GM13976 (cell line): ENCODE data around the gene ACR.
"Not testable (repeated sequence)": the region's sequence is repeated elsewhere in the genome, so short reads cannot be mapped to it uniquely, and the experiment has no call there.

Experiments used
- DNase-seq: peaks from one replicate; pipeline ENCODE4 v3.0.0; 2012; ENCODE audit warnings: low spot score
- CTCF ChIP-seq: IDR thresholded peaks from 2 replicates; pipeline ENCODE4 v1.5.1; 2012; ENCODE audit warnings: borderline replicate concordance, mild to moderate bottlenecking; ENCODE audit not compliant: insufficient read depth; ENCODE audit errors: extremely low read depth, missing control alignments, control extremely low read depth
- in situ Hi-C: fragments of 300-500 bp; cut with MboI; formaldehyde crosslinking; loops from one replicate; pipeline ENCODE4 v1.12.0; 2022; ENCODE audit warnings: low sequenced_read_pairs, mixed read lengths, inconsistent platforms; ENCODE audit not compliant: unreplicated experiment

The ACR gene

DNA sequence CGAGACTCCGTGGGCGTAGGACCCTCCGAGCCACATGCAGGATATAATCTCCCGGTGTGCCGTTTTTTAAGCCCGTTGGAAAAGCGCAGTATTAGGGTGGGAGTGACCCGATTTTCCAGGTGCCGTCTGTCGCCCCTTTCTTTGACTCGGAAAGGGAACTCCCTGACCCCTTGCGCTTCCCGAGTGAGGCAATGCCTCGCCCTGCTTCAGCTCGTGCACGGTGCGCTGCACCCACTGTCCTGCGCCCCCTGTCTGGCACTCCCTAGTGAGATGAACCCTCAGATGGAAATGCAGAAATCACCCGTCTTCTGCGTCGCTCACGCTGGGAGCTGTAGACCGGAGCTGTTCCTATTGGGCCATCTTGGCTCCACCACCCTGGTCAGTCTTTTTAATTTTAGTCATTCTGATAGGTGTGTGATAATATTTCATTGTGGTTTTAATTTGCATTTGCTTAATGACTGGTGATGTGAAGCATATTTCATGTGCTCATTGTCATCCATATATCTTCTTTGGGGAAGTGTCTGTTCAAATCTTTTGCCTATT is 19.0 kb downstream of the ACR start:
- DNase-seq, in situ Hi-C loops: not testable (repeated sequence)

GRCh38 chr22:50759597-50760341 is 21.8 kb downstream of the ACR start:
- in situ Hi-C loops = not testable (repeated sequence)

DNA sequence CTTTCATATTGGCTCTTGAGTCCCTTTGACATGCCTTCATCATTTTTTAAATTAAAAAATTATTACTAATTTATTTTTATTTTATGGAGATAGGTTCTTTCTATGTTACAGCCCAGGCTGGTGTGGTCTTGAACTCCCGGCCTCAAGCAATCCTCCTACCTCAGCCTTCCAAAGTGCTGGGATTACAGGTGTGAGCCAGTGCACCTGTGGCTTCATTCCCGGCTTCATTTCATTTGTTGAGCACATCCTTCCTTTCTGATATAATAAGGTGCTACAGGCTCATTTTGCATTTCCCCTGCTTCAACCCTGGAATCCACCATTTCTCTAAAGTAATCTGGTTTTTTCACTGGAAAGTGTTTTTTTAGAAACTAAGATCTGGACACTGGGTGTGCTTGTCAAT is 23.8 kb downstream of the ACR start:
- in situ Hi-C loops, DNase-seq: not testable (repeated sequence)

More at GRCh38 chr22:50759597-50760341, 21.8 kb downstream of the ACR start:
- DNase-seq = not testable (repeated sequence)

DNA sequence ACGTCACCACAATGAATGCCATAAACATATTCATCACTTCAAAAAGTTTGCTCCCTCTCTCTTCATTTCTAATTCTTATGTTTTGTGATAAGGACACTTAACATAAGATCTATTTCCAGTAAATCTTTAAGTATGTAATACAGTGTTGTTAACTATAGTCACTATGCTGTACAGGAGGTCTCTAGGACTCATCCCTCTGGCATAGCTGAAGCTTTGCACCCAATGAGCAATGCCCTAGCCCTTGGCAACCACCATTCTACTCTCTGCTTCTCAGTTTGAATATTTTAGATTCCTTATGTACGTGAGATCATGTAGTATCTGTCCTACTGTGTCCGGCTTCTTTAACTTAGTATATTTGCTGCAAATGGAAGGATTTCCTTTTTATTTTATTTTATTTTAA is 26.3 kb downstream of the ACR start:
- in situ Hi-C loops, DNase-seq: not testable (repeated sequence)

- in situ Hi-C loops = not testable (repeated sequence)
- peak; percentile 16 for DNase-seq
- TF ChIP-seq CTCF = peak; percentile 14
Measured at GRCh38 chr22:50775132-50775531, 37.1 kb downstream of the ACR start.

GRCh38 chr22:50777631-50778030 is 39.6 kb downstream of the ACR start:
- DNase-seq, in situ Hi-C loops: not testable (repeated sequence)

DNA sequence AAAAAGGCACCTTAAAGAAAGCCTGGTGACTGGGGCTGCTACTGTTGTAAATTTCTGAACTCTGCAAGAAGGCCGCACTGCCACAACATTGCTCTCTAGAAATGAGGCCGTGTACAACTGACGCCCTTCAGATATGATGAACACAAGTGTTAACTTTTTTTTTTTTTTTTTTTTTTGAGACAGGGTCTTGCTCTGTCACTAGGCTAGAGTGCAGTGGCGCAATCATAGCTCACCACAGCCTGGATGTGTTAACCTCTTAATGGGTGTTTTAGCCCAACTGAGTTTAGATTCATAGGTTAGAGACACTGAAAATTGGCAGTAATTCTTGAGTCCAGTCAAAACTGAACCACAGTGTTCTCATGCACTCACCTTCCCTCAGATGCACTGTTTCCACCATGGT is 42.2 kb downstream of the ACR start:
- not testable (repeated sequence) for DNase-seq

DNA sequence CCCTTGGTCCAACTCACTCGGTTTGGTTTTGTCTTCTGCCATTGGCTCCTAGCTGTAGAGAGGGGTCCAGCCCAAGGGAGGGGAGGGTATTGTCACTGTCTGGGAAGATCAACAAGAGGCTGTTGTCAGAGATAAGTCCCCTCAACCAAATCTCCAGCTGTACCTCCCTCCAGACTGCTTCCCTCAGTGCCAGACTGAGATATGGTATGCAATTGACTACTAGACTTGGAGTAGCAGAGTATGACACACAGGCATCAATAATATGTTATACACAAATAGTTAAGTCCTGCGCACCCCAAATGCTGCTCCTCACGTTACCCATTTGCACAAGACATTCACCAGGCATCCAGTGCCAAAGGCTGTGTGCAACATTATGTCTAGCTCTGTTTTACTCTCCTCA is 44.2 kb downstream of the ACR start:
- in situ Hi-C loops, DNase-seq: not testable (repeated sequence)

More for the DNA sequence above, 42.2 kb downstream of the ACR start:
- in situ Hi-C loops = not testable (repeated sequence)

- in situ Hi-C loops = not testable (repeated sequence)
- peak; percentile 93 for DNase-seq
Measured at GRCh38 chr22:50783033-50783879, 45.3 kb downstream of the ACR start, which contains the start of gene RABL2B. Gene RABL2B (minus strand): TSS chr22:50783636. CDS start chr22:50782294, 1,342 bp downstream.

- in situ Hi-C loops, DNase-seq: not testable (repeated sequence)
Measured at GRCh38 chr22:50783880-50784276, 45.9 kb downstream of the ACR start.

DNA sequence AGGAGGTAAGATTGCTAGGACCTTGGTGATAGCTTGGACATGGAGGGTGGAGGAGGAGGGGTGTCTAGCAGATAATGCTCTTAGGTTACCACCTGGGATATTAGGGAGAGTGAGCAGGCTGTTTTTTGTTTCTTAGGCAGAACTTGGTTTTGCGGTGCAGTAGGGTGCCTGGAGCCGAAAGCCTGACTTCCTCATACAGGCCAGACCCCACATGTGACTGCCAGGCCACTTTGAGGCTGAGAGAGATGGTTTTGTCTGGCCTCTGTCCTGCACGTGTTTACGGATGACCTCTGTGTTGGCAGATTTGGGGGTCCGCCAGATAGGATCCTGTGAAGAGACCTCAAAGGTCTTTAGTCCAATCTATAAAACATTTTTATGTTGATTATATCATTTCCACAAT is 47.3 kb downstream of the ACR start:
- DNase-seq, in situ Hi-C loops: not testable (repeated sequence)

DNA sequence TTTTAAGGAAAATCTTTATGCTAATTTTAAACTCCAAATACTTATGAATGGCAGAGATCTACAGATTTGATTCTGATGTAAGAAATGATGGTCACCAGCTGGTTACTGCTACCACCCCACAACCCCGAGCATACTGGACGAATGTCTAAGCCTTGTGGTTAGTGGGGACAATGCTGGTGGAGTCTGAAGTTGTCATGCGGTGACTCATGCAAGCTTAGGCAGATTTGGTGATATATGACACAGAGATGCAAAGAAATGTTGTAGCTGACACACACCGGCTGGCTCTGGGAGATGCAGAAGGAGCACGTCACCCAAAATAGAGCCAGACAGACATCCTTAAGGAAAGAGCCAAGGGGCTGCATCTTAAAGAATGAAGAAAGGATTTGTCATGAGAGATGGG is 48.9 kb downstream of the ACR start:
- in situ Hi-C loops, DNase-seq: not testable (repeated sequence)
